Measurements from ENCODE around the gene ZNF575. TPM values are rescaled to one million over a fixed set of nuclear protein-coding genes. Genes with fewer than 3 reads are reported as not detected.

The ZNF575 gene
- polyA plus RNA-seq, 3 donors, result 0.53 to 1.8 (median 0.95) TPM

DNA sequence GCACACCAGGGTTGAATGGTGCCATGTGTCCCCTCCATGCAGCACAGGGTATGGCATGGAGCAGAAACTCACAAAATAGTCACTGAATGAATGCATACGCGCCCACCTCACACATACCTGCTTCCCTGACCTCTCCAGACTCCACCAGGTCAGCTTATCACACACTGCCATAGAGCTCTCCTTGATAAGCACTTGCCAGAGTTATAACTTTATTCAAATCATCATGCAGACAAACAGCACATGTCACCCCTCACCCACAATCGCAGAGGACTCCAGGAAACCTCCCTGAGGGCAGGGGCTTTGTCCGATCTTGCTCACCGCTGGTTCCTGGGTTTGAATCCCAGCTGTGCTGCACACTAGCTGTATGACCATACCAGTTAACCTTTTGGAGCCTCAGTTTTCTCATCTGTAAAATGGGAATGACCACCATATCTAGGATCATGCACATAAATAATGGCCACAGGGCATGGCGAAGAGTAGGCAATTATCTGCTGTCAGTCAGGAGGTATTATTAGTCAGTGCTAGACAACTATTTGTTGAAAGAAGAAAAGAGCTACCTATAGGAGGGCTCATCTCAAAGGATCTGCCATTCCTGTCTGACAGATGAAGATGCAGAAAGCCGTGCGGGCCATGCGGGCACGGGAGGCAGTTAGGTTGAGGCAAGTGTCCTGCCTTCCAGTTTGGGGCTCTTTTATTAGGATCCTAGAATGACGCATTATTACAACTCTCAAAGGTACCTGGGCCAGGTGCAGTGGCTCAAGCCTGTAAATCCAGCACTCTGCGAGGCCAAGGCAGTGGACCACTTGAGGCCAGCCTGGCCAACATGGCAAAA is 28.4 kb downstream of the ZNF575 start:
- no peak overlapping the region for H3K27ac ChIP-seq (ENCODE audit: low read depth, low read length)
- 92 to 94% (median 93%) methylated on average over 12 of the region's 12 CpGs for WGBS, 3 donors

DNA sequence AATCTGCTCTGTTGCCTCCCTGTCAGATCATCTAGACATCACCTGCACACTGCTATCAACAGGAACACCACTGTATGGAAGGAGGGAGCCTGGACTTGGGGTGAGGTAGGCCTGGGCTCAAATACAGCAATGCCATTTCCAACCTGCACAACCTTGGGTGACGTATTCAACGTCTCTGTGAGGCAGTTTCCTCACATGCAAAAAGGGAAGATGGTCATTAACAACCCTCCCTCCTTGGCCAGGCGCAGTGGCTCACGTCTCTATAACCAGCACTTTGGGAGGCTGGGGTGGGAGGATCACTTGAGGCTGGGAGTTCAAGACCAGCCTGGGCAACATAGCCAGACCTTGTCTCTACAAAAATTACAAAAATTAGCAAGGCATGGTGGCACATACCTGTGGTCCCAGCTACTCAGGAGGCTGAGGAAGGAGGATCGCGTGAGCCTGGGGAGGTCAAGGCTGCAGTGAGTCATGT is 29.3 kb downstream of the ZNF575 start:
- no peak overlapping the region for H3K27ac ChIP-seq (ENCODE audit: low read depth, low read length)
- 52 to 85% (median 60%) methylated on average over 6 of the region's 6 CpGs for WGBS, 3 donors

DNA sequence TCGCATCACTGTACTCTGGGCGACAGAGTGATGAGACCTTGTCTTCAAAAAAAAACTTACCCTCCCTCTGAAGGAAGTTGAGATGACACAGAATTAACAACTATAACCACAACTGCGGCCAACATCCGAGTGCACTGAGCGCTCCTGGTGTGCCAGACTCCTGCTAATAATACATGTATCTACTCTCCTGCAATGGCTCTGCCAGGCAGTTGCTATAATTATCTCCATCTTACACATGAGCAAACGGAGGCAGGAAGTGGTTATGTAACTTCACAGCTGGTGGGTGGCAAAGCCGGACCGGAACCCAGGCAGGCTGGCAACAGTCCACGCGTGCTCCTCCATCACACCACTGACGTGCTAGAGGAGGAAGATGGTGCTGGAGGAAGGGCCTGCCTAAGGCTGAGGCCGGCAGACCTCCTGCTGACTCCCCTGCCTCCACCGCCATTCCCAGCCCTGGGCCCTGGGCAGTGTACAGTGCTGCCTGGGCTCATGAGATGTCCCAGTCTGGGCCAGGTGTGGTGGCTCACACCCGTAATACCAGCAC is 29.8 kb downstream of the ZNF575 start:
- 35 to 69% (median 51%) methylated on average over 14 of the region's 14 CpGs for WGBS, 3 donors
- H3K27ac ChIP-seq (ENCODE audit: low read depth, low read length), result peak overlapping the region; percentile 26

DNA sequence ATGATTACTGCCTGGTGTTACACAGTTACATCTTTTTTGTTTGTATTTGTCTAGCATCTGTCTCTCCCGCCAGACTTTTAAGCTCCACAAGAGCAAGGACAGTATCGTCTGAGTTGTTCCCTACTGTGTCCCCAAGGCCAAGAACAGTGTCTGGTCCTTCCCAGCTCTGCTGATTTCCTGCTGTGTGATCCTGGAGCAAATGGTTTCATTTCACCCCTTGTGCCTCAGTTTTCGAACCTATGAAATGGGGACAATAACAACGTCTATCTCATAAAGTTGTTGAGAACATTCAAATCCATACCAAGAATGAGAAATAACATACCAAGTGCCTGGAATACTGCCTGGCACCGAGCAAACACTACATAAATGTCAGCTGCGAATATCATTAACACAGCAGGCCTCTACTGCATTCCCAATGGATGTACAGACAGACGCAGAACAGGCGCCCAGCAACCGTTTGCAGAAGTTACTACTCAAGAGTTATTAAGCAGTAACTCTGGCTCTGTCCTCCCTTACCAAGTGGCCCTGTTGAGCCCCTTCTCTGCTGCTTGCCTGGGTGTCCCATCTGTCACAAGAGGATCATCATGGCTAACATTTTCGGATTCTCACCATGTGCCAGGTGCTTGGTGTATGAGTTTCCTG is 30.9 kb downstream of the ZNF575 start:
- no peak overlapping the region for H3K27ac ChIP-seq (ENCODE audit: low read depth, low read length)
- 83 to 93% (median 91%) methylated on average over 10 of the region's 10 CpGs for WGBS, 3 donors

DNA sequence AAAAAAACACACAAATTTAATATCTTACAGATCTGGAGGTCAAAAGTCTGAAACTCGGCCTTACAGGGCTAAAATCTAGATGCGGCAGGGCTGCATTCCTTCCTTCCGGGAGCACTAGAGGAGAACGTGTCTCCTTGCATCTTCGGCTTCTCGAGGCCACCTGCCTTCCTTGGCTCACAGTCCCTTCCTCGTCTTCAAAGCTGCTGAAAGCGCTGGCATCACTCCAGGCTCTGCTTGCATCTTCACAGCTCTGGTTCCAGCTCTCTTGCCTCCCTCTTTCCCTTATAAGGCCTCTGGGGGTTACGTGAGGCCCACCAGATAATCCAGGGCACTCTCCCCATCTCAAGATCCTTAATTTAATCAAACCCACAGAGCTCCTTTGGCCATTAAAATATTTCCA is 31.8 kb downstream of the ZNF575 start:
- no peak overlapping the region for H3K27ac ChIP-seq (ENCODE audit: low read depth, low read length)
- 63 to 83% (median 70%) methylated on average over 9 of the region's 9 CpGs for WGBS, 3 donors

DNA sequence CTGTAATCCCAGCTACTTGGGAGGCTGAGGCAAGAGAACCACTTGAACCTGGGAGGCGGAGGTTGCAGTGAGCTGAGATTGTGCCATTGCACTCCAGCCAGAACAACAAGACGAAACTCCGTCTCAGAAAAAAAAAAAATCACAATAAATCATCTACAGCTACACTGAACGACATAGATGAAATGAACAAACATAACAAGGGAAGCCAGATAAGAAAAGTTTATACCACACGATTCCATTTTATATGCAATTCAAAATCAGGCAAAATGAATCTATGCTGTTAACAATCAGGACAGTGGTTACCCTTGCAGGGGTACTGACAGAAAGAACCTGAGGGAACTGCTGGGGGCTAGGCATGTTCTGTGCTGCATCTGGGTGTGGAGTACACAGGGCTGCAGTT is 36.7 kb downstream of the ZNF575 start:
- WGBS, 3 donors, result 68 to 89% (median 85%) methylated on average over 5 of the region's 5 CpGs
- no peak overlapping the region for H3K27ac ChIP-seq (ENCODE audit: low read depth, low read length)

DNA sequence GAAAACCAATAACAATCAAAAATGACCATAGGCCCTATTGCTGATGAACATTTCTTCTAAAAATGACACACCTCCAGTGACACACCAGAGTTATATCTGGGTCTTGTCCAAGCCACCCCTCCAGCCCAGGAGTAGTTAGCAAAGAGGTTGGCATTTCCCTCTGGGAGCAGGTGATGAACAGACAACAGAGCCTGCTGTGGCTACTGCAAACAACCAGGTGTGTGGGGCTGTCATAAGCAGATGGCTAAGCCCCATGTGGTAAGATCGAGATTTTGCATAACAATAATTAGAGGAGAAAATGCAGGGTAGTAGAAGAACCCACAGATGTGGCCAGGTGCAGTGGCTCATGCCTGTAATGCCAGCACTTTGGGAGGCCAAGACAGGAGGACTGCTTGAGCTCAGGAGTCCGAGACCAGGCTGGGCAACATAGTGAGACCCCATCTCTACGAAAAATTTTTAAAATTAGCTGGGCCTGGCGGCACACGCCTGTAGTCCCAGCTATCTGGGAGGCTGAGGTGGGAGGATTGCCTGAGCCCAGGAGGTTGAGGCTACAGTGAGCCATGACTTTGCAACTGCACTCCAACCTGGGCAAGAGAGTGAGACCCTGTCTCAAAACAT is 37.3 kb downstream of the ZNF575 start:
- 84 to 91% (median 90%) methylated on average over 5 of the region's 5 CpGs for WGBS, 3 donors
- H3K27ac ChIP-seq (ENCODE audit: low read depth, low read length), result no peak overlapping the region

DNA sequence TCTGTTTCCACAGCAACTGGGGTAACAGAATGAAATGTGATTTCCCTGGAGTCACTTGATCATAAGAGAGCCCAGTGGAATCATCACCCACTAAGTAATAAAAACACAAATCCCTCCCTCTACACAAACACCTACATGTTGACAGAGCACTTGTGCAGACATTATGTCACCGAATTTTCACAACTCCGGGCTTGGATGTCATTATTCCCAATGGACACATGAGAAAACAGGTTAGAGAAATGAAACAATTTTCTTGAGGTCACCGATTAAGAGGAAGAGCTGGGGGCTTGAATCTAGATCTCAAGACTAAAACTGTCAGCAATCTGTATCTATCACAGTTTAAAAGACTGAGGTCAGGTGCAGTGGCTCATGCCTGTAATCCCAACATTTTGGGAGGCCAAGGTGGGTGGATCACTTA is 39.2 kb downstream of the ZNF575 start:
- WGBS, 3 donors, result 76 to 88% (median 78%) methylated on average over 3 of the region's 3 CpGs
- H3K27ac ChIP-seq (ENCODE audit: low read depth, low read length), result no peak overlapping the region

DNA sequence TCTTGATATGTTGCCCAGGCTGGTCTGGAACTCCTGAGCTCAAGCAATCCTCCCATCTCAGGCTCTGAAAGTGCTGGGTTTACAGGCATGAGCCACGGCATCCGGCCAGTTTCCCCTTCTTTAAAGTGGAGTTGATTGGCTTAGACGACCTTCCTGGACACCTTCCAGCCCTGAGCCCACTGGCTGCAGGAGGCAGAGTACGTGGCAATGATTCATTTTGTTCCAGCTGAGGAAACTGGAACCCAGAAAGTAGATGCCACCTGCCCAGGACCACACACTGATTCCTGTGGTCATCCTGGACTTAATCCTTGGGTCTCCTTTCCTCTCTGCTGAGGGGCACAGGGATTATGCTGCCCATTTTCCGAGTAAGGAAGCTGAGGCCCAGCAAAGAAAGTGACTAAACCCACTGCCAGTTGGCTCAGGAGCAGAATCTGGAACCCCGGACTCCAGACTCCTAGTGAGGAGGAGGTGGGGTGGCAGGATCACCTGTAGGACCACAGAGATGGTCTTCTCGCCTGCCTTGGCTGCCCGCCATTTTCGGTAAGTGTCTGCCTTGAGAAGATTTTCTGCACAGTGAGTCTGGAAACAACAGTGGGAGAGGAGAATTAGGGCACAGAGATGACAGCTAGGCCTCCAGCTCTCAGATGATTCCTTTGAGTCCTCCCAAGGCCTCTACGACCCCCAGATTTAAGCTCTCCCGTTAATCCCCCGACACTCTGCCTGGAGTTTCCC is 41.6 kb downstream of the ZNF575 start:
- H3K27ac ChIP-seq (ENCODE audit: low read depth, low read length), result no peak overlapping the region
- 29 to 33% (median 31%) methylated on average over 12 of the region's 12 CpGs for WGBS, 3 donors

DNA sequence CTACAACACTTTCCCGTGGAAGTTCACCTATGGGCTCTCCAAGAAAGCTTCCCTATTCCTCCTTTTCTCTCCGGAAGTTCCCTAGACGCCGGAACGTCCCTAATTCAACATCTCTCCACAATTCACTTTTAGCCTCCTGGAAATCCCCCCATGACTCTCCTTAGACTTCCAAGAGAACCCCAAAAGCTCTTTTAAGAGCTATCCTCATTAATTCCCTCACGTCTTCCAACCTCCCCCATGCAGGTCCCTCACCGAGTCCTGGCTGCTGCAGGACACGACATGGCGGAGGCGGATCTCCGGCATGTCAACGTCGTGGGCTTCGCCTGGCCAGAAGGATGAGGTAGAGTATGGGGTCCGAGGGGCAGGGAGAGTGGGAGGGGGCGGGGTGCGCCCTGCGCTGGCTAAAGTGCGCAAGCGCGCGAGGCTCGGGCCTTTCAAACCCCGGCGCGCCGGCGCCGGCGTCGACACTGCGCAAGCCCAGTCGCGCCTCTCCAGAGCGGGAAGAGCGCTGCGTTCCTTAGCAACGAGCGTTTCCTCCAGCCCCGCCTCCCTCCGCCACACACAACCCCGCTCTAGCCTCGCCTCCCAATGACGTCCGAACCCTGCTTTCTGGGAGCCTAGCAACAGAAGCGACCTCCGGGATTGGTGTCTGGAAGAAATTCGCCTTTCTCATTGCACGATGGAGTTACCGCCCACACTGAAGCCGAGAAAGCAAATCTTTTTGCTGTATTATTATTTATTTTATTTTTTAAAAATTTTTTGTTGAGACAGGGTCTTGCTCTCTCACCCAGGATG is 42.4 kb downstream of the ZNF575 start, which contains the start of the genes PINLYP and XRCC1:
Gene PINLYP, plus strand, starts transcription at position 646 of the 795 bp plus-strand sequence. CDS start 1,391 bp downstream, outside the sequence.
Gene XRCC1, minus strand, starts transcription at position 372 of the 795 bp plus-strand sequence. Its CDS starts 69 bp downstream, at position 303.
- H3K27ac ChIP-seq (ENCODE audit: low read depth, low read length), result no peak within 1 kb of the TSS
- WGBS, 3 donors, result 0 to 1% (median 0%) methylated on average over 51 of the region's 51 CpGs

DNA sequence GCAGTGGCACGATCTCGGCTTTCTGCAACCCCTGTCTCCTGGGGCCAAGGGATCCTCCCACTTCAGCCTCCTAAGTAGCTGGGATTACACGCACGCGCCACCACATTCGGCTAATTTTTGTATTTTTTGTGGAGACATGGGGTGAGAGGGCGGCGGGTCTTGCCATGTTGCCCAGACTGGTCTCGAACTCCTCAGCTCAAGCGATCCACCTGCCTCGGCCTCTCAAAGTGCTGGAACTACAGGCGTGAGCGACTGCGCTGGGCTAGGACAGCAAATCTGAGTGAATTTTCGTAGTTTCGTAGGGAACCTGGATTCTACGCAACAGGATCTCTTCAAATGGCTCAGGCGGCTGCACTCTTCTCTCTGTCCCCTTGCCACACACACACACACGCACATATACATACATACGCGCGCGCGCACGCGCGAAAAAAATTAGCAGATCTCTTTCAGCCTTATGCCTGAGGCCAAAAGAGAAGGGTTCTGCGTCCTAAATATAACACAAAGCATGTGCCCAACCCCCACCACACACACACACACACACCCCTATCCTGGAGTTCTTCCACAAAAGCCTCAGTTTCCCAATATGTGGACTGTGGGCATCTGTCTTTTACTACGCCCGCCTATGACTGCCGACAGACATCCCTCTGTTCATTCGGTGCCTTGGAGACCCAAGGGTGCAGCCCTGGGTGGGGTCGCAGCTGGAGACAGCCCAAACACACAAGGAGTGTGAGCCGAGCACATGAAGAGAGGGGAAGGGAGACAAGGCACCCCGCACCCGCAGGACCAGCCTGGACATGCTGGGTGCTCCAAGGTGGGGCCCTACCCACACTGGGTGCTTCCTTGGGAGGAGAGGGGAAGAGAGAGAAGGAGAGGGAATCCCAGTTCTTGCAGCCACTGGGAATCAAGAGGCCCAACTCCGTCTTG is 43.2 kb downstream of the ZNF575 start:
- no peak overlapping the region for H3K27ac ChIP-seq (ENCODE audit: low read depth, low read length)
- WGBS, 3 donors, result 61 to 70% (median 69%) methylated on average over 37 of the region's 37 CpGs

DNA sequence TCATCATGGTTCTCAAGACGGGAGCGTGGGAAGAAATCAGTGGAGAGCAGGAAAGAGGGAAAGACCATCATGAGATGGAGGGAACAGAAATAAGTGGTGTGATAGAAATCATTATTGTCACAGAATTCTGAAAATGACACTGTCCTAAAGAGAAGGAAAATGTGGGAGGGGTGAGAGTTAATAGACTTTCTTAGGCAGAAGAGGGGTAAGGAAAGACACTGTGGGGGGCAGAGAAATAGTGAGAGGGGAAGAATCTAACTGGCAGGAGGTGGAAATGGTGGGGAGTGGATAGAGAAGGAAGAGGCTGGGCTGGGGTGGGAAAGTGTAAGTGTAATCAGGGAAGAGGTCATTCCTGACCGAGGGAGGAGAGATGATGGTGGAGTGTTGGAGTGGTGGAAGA is 45.8 kb downstream of the ZNF575 start:
- WGBS, 3 donors, result 71 to 86% (median 81%) methylated on average over 3 of the region's 3 CpGs
- H3K27ac ChIP-seq (ENCODE audit: low read depth, low read length), result no peak overlapping the region

DNA sequence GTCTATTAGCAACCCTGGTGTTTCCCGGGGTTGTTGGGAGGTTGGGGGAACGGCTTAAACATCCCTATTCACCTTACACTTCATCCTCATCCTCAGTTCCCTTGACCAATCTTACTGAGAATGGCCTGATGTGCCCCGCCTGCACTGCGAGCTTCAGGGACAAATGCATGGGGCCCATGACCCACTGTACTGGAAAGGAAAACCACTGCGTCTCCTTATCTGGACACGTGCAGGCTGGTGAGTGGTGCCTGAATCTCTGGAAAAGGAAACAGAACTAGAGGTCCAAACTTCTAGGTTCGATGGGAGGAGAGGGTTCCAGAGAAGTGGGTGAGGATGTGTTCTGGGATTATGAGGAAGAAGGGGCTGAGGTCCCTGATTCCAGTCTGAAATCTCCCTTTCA is 48.5 kb downstream of the ZNF575 start:
- no peak overlapping the region for H3K27ac ChIP-seq (ENCODE audit: low read depth, low read length)
- WGBS, 3 donors, result 56 to 71% (median 63%) methylated on average over 7 of the region's 7 CpGs

DNA sequence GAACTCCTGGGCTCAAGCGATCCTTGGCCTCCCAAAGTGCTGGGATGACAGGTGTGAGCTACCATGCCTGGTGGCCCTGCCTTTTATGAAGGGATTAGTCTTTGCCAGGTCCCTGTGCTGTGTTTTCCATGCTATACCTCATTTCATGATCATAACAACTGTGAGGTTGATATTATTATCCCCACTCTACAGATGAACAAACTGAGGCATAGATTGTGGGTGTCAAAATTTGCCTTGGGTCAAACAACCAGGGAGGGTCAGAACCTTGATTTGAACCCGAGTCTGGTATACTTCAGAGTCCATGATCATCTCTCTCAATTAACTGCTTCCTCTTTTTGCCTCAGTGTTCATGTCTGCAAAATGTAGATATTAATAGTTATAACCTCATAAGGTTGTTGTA is 49.5 kb downstream of the ZNF575 start:
- H3K27ac ChIP-seq (ENCODE audit: low read depth, low read length), result no peak overlapping the region
- 87 to 97% (median 92%) methylated on average over 2 of the region's 2 CpGs for WGBS, 3 donors

DNA sequence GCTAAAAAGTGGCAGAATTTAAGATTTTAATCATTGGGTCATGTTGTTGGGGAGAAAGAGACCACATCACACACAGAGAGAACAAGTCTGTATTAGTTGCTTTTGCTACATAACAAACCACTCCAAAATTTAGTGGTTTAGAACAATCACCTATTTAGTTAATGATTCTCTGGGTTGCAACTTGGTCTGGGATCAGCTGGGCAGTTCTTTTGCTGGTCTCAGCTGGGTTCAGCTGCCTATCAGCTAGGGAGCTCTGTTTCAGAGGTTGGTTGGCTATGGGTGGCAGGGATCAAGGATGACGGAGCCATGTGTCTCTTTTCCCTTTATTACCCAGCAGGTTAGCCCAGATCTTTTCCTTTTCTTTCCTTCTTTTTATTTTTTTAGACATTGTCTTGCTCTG is 51.5 kb downstream of the ZNF575 start:
- H3K27ac ChIP-seq (ENCODE audit: low read depth, low read length), result no peak overlapping the region
- WGBS, 3 donors, result 64 to 98% (median 96%) methylated on average over 1 of the region's 1 CpG
